Hepatocyte (in vitro differentiated cells): Measurements from ENCODE around the gene NKAIN2.

Experiments used
- EZH2 ChIP-seq: fragments of 200-600 bp; sonication (generic); IDR thresholded peaks from 2 replicates; pipeline ENCODE4 v1.6.1; 2016; ENCODE audit warnings: antibody characterized with exemption, mild to moderate bottlenecking, borderline replicate concordance
- EZH2phosphoT487 ChIP-seq: fragments of 200-600 bp; sonication (generic); IDR thresholded peaks from one replicate; pipeline ENCODE4 v1.6.1; 2018; ENCODE audit warnings: antibody characterized with exemption, mild to moderate bottlenecking, low read depth, moderate library complexity; ENCODE audit not compliant: unreplicated experiment, severe bottlenecking
- TF ChIP-seq, protein P1 (sequence below): fragments of 200-600 bp; sonication (generic); IDR thresholded peaks from 2 replicates; pipeline ENCODE4 v1.5.1; 2016; ENCODE audit warnings: antibody characterized with exemption, mild to moderate bottlenecking; ENCODE audit not compliant: poor library complexity

GRCh38 chr6:124524491-124525200 lies 721.0 kb downstream of the NKAIN2 start:
- TF ChIP-seq, protein P1, sequence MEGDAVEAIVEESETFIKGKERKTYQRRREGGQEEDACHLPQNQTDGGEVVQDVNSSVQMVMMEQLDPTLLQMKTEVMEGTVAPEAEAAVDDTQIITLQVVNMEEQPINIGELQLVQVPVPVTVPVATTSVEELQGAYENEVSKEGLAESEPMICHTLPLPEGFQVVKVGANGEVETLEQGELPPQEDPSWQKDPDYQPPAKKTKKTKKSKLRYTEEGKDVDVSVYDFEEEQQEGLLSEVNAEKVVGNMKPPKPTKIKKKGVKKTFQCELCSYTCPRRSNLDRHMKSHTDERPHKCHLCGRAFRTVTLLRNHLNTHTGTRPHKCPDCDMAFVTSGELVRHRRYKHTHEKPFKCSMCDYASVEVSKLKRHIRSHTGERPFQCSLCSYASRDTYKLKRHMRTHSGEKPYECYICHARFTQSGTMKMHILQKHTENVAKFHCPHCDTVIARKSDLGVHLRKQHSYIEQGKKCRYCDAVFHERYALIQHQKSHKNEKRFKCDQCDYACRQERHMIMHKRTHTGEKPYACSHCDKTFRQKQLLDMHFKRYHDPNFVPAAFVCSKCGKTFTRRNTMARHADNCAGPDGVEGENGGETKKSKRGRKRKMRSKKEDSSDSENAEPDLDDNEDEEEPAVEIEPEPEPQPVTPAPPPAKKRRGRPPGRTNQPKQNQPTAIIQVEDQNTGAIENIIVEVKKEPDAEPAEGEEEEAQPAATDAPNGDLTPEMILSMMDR = no peak
- TF ChIP-seq EZH2 = no peak
- no peak for TF ChIP-seq EZH2phosphoT487
